Measurements from ENCODE around the gene FBXW8.

FBXW8 gene

GRCh38 chr12:117063162-117063911, 152.6 kb downstream of the FBXW8 start:
- TF ChIP-seq CTCF (IDR thresholded peaks at IDR 0.05; ENCODE audit: borderline replicate concordance, insufficient read depth, low read depth, low read length) = no peak
- no peak overlapping the region for H3K4me3 ChIP-seq (ENCODE audit: low read depth, low read length)

- TF ChIP-seq CTCF (IDR thresholded peaks at IDR 0.05; ENCODE audit: borderline replicate concordance, insufficient read depth, low read depth, low read length) = no peak
These were observed 153.3 kb downstream of the FBXW8 start for GRCh38 chr12:117064049-117064448.

GRCh38 chr12:117064596-117064995, 153.8 kb downstream of the FBXW8 start:
- no peak for TF ChIP-seq CTCF (IDR thresholded peaks at IDR 0.05; ENCODE audit: borderline replicate concordance, insufficient read depth, low read depth, low read length)
- H3K4me3 ChIP-seq (ENCODE audit: low read depth, low read length) = no peak overlapping the region

More at GRCh38 chr12:117064049-117064448, 153.3 kb downstream of the FBXW8 start:
- H3K4me3 ChIP-seq (ENCODE audit: low read depth, low read length) = no peak overlapping the region

- no peak for TF ChIP-seq CTCF (IDR thresholded peaks at IDR 0.05; ENCODE audit: borderline replicate concordance, insufficient read depth, low read depth, low read length)
These were observed 156.3 kb downstream of the FBXW8 start for GRCh38 chr12:117067016-117067415.

GRCh38 chr12:117067638-117068037, 156.9 kb downstream of the FBXW8 start:
- no peak overlapping the region for H3K4me3 ChIP-seq (ENCODE audit: low read depth, low read length)
- no peak for TF ChIP-seq CTCF (IDR thresholded peaks at IDR 0.05; ENCODE audit: borderline replicate concordance, insufficient read depth, low read depth, low read length)

More at GRCh38 chr12:117067016-117067415, 156.3 kb downstream of the FBXW8 start:
- no peak overlapping the region for H3K4me3 ChIP-seq (ENCODE audit: low read depth, low read length)

GRCh38 chr12:117068492-117068891, 157.7 kb downstream of the FBXW8 start:
- TF ChIP-seq CTCF (IDR thresholded peaks at IDR 0.05; ENCODE audit: borderline replicate concordance, insufficient read depth, low read depth, low read length) = no peak

More at GRCh38 chr12:117068492-117068891, 157.7 kb downstream of the FBXW8 start:
- H3K4me3 ChIP-seq (ENCODE audit: low read depth, low read length) = no peak overlapping the region
